GM21360 (cell line): ENCODE measurements around the gene SENP5.
"Not testable (repeated sequence)": the region's sequence is repeated elsewhere in the genome, so short reads cannot be mapped to it uniquely, and the experiment has no call there.

Source experiments
- ATAC-seq: cut with Tn5 transposase; IDR thresholded peaks from one replicate; pipeline ENCODE4 v1.9.1; 2021; ENCODE audit warnings: mild to moderate bottlenecking, moderate library complexity; ENCODE audit not compliant: unreplicated experiment

Gene SENP5, protein sequence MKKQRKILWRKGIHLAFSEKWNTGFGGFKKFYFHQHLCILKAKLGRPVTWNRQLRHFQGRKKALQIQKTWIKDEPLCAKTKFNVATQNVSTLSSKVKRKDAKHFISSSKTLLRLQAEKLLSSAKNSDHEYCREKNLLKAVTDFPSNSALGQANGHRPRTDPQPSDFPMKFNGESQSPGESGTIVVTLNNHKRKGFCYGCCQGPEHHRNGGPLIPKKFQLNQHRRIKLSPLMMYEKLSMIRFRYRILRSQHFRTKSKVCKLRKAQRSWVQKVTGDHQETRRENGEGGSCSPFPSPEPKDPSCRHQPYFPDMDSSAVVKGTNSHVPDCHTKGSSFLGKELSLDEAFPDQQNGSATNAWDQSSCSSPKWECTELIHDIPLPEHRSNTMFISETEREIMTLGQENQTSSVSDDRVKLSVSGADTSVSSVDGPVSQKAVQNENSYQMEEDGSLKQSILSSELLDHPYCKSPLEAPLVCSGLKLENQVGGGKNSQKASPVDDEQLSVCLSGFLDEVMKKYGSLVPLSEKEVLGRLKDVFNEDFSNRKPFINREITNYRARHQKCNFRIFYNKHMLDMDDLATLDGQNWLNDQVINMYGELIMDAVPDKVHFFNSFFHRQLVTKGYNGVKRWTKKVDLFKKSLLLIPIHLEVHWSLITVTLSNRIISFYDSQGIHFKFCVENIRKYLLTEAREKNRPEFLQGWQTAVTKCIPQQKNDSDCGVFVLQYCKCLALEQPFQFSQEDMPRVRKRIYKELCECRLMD

DNA sequence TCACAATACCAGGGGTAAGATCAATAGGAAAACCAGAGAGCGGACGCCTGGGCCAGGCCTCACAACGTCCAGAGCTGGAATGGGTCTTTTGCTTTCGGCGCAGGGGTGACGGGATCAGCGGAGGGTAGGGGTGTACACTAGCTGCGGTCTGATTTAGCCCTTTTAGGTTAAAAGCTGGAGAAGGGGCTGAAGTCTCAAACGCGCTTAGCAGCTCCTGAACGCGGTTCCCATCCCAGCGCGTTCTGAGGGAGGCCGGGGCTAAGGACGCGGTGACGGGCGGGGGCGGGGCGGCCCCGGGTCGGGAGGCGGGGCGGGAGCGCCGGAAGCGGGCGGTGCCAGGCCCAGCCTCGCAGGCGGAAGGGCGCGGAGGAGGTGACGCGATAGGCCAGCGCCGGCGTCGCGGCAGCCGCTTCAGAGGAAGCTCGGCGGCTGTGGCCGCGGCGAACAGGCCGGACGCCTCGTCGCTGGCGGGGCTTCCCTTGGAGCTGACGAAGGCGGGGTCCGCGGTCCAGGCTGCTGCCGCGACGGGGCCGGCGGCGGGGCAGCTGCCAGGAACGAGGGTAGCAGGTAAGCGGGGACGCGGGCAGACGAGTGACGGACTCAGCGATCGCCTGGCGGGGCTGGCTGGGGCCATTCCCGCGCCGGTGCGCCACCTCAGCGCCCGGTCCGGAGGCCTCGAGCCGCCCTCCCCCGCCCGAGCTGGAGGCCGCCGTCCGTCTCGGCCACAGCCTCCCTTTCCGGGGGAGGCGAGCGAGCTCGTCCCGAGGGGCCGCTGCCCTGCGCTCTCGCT lies at the start of gene SENP5:
Gene SENP5, plus strand, starts transcription at position 414 of the 790 bp plus-strand sequence. CDS start 17,262 bp downstream, outside the sequence.
- ATAC-seq: peak; percentile 80

DNA sequence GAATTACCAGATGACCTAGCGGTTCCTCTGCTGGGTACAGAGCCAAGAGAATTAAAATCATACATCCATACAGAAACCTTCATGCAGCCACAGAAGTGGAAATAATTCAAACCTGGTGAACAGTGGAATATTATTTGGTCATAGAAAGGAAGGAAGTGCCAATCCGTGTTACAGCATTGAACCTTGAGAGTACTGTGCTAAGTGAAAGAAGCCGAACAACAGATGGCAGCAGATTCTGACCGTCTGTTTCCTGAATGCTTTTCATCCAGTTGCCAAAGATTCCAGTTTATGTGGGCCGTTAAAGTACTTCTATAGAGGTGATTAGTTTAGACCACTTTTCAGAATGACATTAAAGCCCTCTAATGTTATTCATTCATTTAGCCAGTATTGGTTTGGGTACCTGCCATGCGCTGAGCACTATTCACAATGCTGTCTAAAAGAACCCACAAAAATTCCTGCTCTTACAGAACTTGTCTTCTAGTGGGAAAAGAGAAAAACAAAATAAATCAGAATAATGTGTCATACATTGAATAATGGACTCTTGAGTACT lies 45.8 kb upstream of the SENP5 start:
- no peak for ATAC-seq

DNA sequence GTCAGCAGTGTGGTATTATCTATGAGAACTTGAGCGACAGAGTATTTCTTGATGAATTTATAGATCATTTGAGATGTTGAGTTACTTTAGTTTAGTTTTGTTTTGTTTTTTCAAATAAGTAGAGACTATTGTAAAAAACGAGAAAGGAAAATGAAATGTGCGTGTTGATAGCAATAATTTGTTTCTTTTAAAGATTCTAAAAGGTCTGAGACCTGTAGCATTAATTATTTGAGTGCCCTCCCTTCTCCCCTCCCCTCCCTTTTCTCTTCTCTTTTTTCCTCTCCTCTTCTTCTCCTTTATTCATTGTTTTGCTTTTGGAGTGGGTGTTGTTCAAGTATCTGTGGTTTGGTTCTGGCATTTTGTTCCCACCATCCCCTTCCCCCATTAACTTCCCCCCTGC lies 38.1 kb upstream of the SENP5 start:
- not testable (repeated sequence) for ATAC-seq

DNA sequence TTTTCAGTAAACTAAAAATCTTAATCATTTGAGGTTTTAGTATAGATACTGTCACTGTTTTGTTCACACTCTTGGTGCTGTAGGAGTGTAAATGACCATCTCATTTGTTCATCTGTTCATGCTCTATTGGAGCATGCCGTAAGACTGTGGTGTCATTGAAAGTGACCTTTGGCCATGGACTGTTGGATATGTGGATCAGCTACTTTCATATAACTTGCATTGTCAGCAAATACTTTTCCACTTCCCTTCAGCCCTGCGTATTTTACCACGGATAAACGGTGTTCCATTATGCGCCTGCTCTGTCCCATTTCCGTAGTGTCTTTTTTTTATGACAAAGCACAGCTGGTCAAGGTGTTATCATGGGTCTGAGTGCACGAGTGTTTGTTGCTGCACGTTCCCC lies 32.6 kb upstream of the SENP5 start:
- ATAC-seq: no peak

DNA sequence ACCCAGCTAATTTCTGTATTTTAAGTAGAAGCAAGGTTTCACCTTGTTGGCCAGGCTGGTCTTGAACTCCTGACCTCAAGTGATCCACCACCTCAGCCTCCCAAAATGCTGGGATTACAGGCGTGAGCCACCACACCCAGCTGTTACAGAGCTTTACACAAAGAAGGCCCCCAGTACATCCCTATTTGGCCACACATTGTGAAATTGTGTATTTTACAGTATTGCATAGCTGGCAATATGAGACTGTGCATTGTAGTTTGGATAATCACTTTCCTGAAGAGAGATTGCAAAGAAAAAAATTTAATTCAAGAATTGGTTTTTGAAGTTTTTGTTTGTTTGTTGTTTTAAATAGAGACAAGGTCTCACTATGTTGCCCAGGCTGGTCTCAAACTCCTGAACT lies 31.1 kb upstream of the SENP5 start:
- ATAC-seq: not testable (repeated sequence)

DNA sequence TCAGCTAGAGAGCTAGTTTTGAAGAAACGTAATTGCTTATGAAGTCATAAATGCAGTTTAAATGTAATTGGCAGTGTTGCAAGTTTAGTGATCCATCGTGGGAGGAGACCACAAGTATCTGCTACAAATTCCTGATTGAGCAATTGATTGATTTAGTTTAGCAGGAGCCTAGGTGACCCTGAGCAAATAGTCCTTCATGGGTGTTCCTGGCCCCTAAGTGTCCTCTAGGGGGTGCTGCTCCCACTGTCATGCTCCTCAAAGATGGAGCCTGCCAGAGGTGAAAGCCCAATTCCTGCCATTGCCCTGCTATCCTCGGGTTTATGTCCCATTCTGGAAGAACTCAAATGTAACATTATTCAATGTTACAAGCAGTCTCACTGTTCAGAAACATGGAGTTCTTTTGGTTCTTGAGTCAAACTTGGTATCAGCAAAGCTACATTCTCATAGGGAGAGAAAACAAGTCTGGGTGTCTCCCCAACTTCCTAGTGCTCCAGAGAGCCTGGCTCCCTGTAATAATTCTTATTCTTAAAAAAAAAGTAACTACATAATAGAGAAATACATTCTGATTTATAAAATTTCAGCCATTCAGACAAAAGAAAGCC lies 29.8 kb upstream of the SENP5 start:
- no peak for ATAC-seq

DNA sequence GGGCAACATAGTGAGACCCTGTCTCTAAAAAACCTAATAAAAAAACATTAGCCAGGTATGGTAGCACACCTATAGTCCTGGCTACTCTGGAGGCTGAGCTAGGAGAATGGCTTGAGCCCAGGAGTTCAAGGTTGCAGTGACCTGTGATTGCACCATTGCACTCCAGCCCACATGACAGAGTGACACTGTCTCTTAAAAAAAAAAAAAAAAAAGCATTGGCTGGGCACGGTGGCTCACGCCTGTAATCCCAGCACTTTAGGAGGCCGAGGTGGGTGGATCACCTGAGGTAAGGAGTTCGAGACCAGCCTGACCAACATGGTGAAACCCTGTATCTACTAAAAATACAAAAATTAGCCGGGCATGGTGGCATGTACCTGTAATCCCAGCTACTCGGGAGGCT lies 28.4 kb upstream of the SENP5 start:
- not testable (repeated sequence) for ATAC-seq

DNA sequence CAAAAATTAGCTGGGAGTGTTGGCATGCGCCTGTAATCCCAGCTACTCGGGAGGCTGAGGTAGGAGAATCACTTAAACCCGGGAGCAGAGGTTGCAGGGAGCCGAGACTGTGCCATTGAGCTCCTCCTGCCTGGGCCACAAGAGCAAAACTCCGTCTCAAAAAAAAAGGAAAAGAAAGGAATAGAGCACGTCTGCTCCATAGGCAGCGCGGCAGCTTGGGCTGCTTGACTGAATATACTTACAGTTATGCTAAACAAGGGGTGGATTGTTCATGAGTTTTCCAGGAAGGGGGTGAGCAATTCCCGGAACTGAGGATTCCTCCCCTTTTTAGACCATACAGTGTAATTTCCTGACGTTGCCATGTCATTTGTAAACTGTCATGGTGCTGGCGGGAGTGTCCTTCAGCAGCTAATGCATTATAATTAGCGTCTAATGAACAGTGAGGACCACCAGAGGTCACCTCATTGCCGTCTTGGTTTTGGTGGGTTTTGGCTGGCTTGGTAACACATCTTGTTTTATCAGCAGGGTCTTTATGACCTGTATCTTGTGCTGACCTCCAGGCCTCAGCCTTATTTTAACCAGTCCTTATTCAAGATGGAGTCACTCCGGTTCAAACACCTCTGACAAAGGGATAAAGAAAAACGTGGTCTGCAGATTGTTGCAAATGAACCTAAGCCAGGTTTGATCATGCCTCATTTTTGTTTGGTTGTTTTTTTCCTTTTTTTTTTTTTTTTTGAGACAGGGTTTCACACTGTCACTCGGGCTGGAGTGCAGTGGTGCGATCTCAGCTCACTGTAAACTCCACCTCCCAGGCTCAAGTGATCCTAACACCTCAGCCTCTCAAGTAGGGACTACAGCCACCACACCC lies 24.9 kb upstream of the SENP5 start:
- ATAC-seq: no peak

DNA sequence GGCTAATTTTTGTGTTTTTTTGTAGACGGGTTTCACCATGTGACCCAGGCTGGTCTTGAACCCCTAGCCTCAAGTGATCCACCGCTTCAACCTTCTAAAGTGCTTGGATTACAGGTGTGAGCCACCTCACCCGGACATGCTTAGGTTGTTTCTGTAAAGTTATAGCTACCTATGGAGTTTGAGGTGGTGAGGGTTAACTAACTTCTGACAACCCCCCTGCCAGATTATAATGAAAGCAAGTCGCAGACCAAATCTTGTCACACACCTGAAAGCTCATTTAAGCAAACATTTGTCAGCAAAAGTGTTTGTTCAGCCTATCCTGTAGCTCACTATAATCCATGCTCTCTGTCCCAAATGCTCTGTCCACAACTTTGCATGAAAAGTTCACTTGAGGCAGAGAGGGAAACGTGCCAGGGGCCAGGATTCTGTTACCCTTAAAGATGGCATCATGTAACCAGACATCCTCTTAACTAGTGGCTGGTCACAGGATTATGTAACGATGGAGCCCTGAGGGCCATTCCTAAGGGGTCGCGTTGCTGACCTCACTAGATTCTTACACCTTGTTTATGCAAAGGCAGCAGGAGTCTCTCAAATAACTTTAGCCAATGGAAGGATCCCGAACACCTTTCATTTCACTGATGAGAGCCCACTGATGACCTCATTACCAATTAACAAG lies 24.1 kb upstream of the SENP5 start:
- no peak for ATAC-seq

DNA sequence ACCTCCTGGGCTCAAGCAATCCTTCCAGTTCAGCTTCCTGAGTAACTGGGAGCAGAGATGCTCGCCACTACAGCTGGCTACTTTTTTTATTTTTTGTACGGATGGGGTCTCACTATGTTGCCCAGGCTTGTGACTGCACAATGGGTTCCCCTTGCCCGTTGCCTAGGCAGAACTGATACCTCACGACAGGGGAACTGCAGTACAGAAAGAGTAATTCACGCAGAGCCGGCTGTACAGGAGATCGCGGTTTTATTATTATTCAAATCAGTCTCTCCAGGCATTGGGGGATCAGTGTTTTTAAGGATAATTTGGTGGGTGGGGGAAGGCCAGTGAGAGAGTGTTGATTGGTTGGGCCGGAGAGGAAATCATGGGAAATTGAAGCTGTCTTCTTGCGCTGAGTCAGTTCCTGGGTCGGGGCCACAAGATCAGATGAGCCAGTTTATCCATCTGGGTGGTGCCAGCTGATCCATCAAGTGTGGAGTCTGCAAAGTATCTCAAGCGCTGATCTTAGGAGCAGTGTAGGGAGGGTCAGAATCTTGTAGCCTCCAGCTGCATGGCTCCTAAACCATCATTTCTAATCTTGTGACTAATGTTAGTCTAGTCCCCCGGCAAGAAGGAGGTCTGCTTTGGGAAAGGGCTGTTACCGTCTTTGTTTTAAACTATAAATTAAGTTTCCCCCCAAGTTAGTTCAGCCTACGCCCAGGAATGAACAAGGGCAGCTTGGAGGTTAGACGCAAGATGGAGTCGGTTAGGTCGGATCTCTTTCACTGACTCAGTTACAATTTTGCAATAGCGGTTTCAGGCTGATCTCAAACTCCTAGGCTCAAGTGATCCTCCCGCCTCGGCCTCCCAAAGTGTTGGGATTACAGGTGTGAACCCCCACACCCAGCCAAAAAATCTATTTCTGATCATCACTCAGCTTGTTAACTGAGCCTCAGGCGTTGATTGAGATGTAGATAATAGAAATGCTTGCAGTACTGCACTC lies 23.2 kb upstream of the SENP5 start:
- ATAC-seq: not testable (repeated sequence)

DNA sequence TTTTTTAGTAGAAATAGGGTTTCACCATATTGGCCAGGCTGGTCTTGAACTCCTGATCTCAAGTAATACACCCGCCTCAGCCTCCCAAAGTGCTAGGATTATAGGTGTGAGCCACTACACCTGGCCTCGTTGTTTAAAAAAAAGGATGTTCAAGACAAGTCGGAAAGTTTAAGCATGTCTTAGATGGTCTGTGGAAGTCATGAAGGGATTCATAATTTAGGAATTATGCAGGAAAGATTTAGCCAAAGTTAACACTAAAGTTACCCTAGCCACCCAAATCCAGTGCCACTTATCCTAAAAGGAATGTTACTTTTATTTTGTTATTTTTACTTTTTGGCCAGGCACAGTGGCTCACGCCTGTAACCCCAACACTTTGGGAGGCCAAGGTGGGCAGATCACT lies 19.3 kb upstream of the SENP5 start:
- ATAC-seq: not testable (repeated sequence)

DNA sequence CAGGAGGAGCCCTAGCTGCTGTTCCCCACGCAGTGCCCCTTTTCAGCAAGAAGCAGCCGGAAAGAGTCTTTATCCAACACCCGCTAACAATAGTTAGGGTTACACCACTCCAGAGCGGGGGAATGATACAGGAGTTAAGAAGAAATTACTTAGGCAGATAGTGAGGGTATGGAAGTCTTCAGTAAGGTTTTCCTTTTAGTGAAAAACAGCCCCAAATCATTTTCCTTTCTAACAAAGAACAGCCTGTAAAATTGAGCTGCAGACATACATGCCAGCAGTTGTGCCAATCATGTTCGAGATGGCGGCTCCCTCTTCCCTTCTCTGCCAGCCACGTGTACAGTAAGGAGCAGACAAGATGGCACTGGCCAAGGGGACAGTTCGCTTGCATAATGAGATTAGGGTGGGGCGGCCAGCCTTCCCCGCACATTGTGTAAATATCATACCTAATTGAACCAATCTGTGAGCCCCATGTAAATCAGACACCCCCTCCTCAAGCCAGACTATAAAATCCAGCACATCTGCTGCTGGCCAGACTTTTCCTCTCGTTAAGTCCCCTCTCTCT lies 18.5 kb upstream of the SENP5 start:
- no peak for ATAC-seq

DNA sequence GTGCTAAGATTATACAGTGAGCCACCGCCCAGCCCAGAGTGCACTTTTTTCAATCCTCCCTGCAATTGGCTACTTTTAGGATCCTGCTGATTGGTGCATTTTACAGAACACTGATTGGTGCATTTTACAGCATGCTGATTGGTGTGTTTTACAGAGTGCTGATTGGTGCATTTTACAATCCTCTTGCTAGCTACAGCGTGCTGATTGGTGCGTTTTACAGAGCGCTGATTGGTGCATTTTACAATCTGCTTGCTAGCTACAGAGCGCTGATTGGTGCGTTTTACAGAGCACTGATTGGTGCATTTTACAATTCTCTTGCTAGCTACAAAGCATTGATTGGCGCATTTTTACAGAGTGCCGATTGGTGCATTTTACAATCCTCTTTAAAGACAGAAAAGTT lies 4.7 kb upstream of the SENP5 start:
- ATAC-seq: not testable (repeated sequence)

DNA sequence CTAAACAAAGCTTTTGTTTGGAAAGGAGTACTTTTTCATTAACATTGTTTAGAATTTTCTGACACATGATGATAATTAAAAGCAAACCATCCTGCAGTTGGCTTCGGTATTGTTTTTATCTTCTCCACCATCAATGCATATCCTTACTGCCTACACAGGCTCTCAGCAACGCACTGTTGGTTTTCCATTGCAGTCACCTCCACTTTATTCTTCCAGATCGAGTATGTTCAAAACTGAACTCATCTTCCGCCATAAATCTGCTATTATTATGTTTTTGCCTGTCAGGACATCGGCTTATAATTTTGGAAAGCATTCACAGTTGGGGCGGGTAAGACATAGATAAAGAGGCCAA lies 589 bp upstream of the SENP5 start:
- no peak for ATAC-seq

DNA sequence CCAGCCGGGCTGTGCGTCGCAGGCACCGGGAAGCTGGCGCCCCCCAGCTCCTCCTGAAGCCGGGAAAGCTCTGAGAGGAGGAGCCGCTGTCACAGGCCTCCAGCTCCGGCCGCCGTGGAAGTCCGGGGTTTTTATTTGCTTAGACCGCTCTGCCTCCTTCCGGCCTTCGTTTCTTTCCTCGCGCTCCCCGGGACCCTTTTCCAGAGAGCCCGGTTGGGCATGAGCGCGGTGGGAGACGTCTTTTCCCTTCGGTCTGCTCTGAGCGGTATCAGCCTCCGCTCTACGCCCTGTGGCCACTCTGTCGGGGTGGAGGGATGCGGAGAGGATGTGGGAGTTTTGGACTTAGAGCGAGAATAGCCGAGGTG lies 559 bp downstream of the SENP5 start:
- ATAC-seq: peak; percentile 32

DNA sequence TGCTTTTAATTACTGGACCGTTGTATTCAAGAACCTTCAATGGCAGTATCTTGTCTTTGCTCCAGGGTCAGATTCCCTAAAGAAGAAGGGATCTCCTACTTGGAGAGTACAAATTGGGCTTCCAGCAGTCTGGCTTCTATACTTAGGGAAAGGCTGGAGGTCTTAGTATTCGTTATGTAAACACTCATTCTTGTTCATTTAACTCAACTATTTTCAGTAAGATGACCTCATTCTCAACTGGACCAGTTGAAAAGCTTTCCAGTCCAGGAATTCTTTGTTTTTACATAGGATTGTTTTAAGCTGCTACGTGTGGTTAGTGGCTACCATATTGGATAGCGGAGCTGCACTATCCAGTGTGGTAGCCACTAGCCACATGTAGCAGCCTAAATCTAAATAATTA lies 4.6 kb downstream of the SENP5 start:
- ATAC-seq: no peak

DNA sequence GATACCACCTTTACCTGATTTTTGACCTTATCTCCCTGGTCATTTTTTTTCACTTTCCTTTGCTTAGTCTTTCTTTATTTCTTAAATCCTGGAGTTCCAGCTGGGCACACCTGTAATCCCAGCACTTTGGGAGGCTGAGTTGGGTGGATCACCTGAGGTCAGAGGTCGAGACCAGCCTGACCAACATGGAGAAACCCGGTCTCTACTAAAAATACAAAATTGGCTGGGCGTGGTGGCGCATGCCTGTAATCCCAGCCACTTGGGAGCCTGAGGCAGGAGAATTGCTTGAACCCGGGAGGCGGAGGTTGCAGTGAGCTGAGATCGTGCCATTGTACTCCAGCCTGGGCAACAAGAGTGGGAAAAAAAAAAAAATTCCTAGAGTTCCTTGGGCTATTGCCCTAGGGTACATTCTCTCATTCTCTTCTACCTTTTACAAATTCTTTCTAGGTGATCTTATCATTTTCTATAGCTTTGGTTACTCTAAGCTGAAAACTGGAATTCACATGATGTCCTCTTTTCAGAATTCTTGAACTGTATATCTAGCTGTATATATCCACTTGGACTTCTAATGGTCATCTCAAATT lies 6.9 kb downstream of the SENP5 start:
- not testable (repeated sequence) for ATAC-seq
